Prostate gland (tissue), 2 donors: ENCODE measurements around the gene UVRAG. TPM values are rescaled to one million over a fixed set of nuclear protein-coding genes. Genes with fewer than 3 reads are reported as not detected.

Experiments
- DNase-seq: peaks from one replicate; pipeline ENCODE4 v3.0.0-alpha.2; 2019; ENCODE audit warnings: low spot score
- H3K27ac ChIP-seq, 2 donors: fragments of 200-600 bp; sonication (generic); 2 replicates each; pipeline ENCODE4 v1.5.1; 2017 to 2019
- H3K27me3 ChIP-seq: fragments of 200-600 bp; sonication (generic); replicated peaks from 2 replicates; pipeline ENCODE4 v1.5.1; 2019; ENCODE audit not compliant: insufficient read depth
- H3K36me3 ChIP-seq, 2 donors: fragments of 200-600 bp; sonication (generic); 1 replicate in 1 of 2; 2 replicates in 1 of 2; pipeline versions ENCODE4 v1.5.1 to v1.8.1; 2017 to 2019
- H3K4me1 ChIP-seq: fragments of 200-600 bp; sonication (generic); replicated peaks from 2 replicates; pipeline ENCODE4 v1.5.1; 2019
- H3K4me3 ChIP-seq, 2 donors: fragments of 200-600 bp; sonication (generic); 2 replicates each; pipeline ENCODE4 v1.5.1; 2017 to 2019
- H3K9me3 ChIP-seq: fragments of 200-600 bp; sonication (generic); 2 replicates; pipeline ENCODE4 v1.5.1; 2017
- CTCF ChIP-seq, 4 experiments: fragments of 200-600 bp in 2 of 4; fragments of 450-650 bp in 2 of 4; sonication (generic) in 2 of 4; IDR thresholded peaks; 1 replicate in 3 of 4; 2 replicates in 1 of 4; pipeline ENCODE4 v1.5.1; 2016 to 2019; ENCODE audit warnings: antibody characterized with exemption in 4 of 4, mild to moderate bottlenecking in 2 of 4, moderate library complexity in 2 of 4
- POLR2A ChIP-seq: fragments of 450-650 bp; IDR thresholded peaks from one replicate; pipeline ENCODE4 v1.6.1; 2016; ENCODE audit warnings: antibody characterized with exemption, mild to moderate bottlenecking
- POLR2AphosphoS5 ChIP-seq: sonication (generic); formaldehyde crosslinking; IDR thresholded peaks from one replicate; pipeline ENCODE4 v1.6.1; 2017; ENCODE audit warnings: antibody characterized with exemption
- WGBS: methylation state at CpG from one replicate; pipeline ENCODE4 v1.1.5; 2018; 5-methylcytosine and 5-hydroxymethylcytosine counted together
- intact Hi-C: fragments of 100-400 bp; cut with DNase I; formaldehyde crosslinking; loops from one replicate; pipeline ENCODE4 v1.14.2; 2022
- total RNA-seq, 2 donors: library from RNA; depleted of rRNA; stranded (reverse); fragments of >200 nt; gene quantifications; one replicate each; pipeline ENCODE4 v1.1.0, GENCODE V29; 2016

UVRAG gene
- total RNA-seq, 2 donors from 2014 or later = 13.9 to 25.2 TPM

GRCh38 chr11:76120513-76121101 lies 305.6 kb downstream of the UVRAG start:
- Histone ChIP-seq H3K4me3 (no peak overlapping the region), H3K9me3 (no peaks in the 10 kb centered on the region), H3K27me3 (no peaks in the 10 kb centered on the region), H3K36me3 (no peaks in the 10 kb centered on the region), H3K4me1 (no peaks in the 10 kb centered on the region), H3K27ac (peak overlapping the region in 1 of 2 donors; percentile 0)
- WGBS = 18% methylated on average over 5 of the region's 5 CpGs
- intact Hi-C loops = no loop called here
- no peak for TF ChIP-seq POLR2AphosphoS5
- TF ChIP-seq POLR2A = no peak
- no peak for TF ChIP-seq CTCF (IDR thresholded peaks at IDR 0.05)
- DNase-seq = no peak

GRCh38 chr11:76123248-76123647 lies 308.2 kb downstream of the UVRAG start:
- no peaks in the 10 kb centered on the region for H3K27me3 ChIP-seq
- no peak overlapping the region for H3K27ac ChIP-seq
- intact Hi-C loops = no loop called here
- H3K4me1 ChIP-seq = no peaks in the 10 kb centered on the region
- H3K36me3 ChIP-seq = no peaks in the 10 kb centered on the region
- H3K4me3 ChIP-seq = no peak overlapping the region
- no peak for DNase-seq
- WGBS = 26% methylated on average over 4 of the region's 4 CpGs
- TF ChIP-seq POLR2AphosphoS5 = no peak
- TF ChIP-seq CTCF (IDR thresholded peaks at IDR 0.05) = no peak
- no peak for TF ChIP-seq POLR2A
- no peaks in the 10 kb centered on the region for H3K9me3 ChIP-seq

- Histone ChIP-seq H3K9me3 (no peaks in the 10 kb centered on the region), H3K27ac (no peak overlapping the region), H3K27me3 (no peaks in the 10 kb centered on the region), H3K4me1 (no peaks in the 10 kb centered on the region), H3K36me3 (no peaks in the 10 kb centered on the region), H3K4me3 (no peak overlapping the region)
- WGBS = 87% methylated on average over 8 of the region's 8 CpGs
- no peak for TF ChIP-seq POLR2A
- no peak for TF ChIP-seq CTCF (IDR thresholded peaks at IDR 0.05)
- no peak for TF ChIP-seq POLR2AphosphoS5
- intact Hi-C loops = no loop called here
- no peak for DNase-seq
Observed at GRCh38 chr11:76124905-76125770, 310.1 kb downstream of the UVRAG start.

GRCh38 chr11:76129729-76130128 lies 314.7 kb downstream of the UVRAG start:
- 100% methylated on average over 2 of the region's 2 CpGs for WGBS
- Histone ChIP-seq H3K4me1 (no peaks in the 10 kb centered on the region), H3K27me3 (no peaks in the 10 kb centered on the region), H3K36me3 (no peaks in the 10 kb centered on the region), H3K9me3 (no peaks in the 10 kb centered on the region), H3K4me3 (no peak overlapping the region), H3K27ac (no peak overlapping the region)
- TF ChIP-seq POLR2A (no peak), POLR2AphosphoS5 (no peak)
- intact Hi-C loops = no loop called here
- no peak for DNase-seq

GRCh38 chr11:76131142-76131541 lies 316.1 kb downstream of the UVRAG start:
- Histone ChIP-seq H3K27ac (peak overlapping the region in 1 of 2 donors; percentile 56), H3K4me1 (no peaks in the 10 kb centered on the region), H3K36me3 (no peaks in the 10 kb centered on the region), H3K9me3 (no peaks in the 10 kb centered on the region), H3K4me3 (no peak overlapping the region), H3K27me3 (no peaks in the 10 kb centered on the region)
- TF ChIP-seq CTCF (IDR thresholded peaks at IDR 0.05) = no peak
- no peak for TF ChIP-seq POLR2A
- no peak for TF ChIP-seq POLR2AphosphoS5
- intact Hi-C loops = no loop called here
- no peak for DNase-seq
- 57% methylated on average over 2 of the region's 2 CpGs for WGBS
